ENCODE results near the gene NRXN3.

The NRXN3 gene

GRCh38 chr14:79246173-79246572 is 1076.0 kb downstream of the NRXN3 start:
- H3K36me3 Mint-ChIP-seq (ENCODE audit: low read depth), result no peaks in the 10 kb centered on the region
- TF ChIP-seq, protein P1, sequence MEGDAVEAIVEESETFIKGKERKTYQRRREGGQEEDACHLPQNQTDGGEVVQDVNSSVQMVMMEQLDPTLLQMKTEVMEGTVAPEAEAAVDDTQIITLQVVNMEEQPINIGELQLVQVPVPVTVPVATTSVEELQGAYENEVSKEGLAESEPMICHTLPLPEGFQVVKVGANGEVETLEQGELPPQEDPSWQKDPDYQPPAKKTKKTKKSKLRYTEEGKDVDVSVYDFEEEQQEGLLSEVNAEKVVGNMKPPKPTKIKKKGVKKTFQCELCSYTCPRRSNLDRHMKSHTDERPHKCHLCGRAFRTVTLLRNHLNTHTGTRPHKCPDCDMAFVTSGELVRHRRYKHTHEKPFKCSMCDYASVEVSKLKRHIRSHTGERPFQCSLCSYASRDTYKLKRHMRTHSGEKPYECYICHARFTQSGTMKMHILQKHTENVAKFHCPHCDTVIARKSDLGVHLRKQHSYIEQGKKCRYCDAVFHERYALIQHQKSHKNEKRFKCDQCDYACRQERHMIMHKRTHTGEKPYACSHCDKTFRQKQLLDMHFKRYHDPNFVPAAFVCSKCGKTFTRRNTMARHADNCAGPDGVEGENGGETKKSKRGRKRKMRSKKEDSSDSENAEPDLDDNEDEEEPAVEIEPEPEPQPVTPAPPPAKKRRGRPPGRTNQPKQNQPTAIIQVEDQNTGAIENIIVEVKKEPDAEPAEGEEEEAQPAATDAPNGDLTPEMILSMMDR (IDR thresholded peaks at IDR 0.05), result no peak
- no peak for DNase-seq
- H3K4me3 Mint-ChIP-seq, result no peak overlapping the region
- H3K9me3 Mint-ChIP-seq, result peaks cover 2% of the 10 kb centered on the region
- H3K4me1 Mint-ChIP-seq, result peaks cover 7% of the 10 kb centered on the region
- H3K27me3 Mint-ChIP-seq (ENCODE audit: low read depth, poor library complexity), result peaks cover 3% of the 10 kb centered on the region
- no peak overlapping the region for H3K27ac Mint-ChIP-seq

DNA sequence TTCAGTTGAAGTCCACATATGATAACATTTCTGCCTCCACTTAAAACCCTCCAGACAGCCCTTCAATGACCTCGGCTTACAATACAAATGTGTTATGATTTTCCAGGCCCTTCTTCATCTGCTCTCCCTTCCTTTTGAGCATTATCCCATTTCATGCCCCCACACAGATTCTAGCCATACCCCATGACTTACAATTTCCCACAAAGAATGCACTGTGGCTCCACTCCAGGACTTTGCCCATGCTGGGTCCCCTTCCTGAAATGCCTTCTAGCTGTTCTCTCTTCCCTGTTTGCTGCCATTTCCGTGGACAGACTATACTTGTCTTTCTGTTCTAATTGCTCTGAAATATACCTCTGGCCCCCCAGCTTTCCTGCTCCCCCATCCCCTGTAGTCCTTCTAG is 1078.0 kb downstream of the NRXN3 start:
- Mint-ChIP-seq H3K4me1 (no peaks in the 10 kb centered on the region), H3K36me3 (ENCODE audit: low read depth) (no peaks in the 10 kb centered on the region), H3K27me3 (ENCODE audit: low read depth, poor library complexity) (peaks cover 3% of the 10 kb centered on the region), H3K27ac (peak overlapping the region; percentile 18), H3K9me3 (no peaks in the 10 kb centered on the region), H3K4me3 (no peak overlapping the region)
- TF ChIP-seq, protein P1 (IDR thresholded peaks at IDR 0.05), result no peak
- no peak for DNase-seq

DNA sequence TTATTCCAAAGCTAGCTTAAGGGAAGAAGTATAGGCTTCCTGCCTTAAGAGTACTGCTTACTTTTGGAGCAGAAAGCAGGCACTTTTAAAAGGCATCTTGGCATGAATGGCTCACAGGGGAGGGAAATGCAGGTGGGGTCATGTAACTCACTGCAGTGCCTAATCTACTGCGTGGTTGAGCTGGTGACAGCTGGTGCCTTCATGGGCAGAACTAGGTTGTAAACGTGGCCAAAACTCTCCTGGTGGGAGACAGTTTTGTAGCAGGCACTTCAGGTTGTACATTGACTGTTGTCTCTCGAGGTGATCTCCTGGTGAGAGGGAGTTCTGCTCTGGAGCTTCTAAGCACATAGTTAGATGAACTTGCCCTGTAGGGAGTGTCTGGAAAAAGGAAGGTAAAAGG is 1078.6 kb downstream of the NRXN3 start:
- Mint-ChIP-seq H3K36me3 (ENCODE audit: low read depth) (no peaks in the 10 kb centered on the region), H3K27ac (no peak overlapping the region), H3K4me3 (no peak overlapping the region), H3K9me3 (no peaks in the 10 kb centered on the region), H3K27me3 (ENCODE audit: low read depth, poor library complexity) (peaks cover 3% of the 10 kb centered on the region), H3K4me1 (no peaks in the 10 kb centered on the region)
- TF ChIP-seq, protein P1 (IDR thresholded peaks at IDR 0.05), result no peak
- no peak for DNase-seq

DNA sequence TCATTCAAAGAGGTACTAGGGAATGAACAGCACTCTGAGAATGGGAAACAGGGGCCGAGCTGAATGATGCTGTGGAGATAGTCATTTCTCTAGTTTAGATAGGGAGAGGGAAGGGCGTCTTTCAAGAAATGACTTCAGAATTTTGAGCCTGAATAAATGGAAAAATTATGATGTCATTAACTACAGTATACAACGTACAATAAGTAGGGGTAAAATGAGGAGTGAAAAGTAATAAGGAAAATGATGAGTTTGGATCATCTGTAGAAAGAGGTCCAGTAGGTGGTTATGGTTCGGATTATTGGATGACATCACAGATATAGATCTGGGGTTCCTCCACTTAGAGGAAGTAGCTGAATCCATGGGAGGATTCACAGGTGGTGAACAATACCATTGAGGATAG is 1081.1 kb downstream of the NRXN3 start:
- Mint-ChIP-seq H3K27ac (no peak overlapping the region), H3K36me3 (ENCODE audit: low read depth) (no peaks in the 10 kb centered on the region), H3K27me3 (ENCODE audit: low read depth, poor library complexity) (no peaks in the 10 kb centered on the region), H3K9me3 (no peaks in the 10 kb centered on the region), H3K4me3 (no peak overlapping the region), H3K4me1 (peaks cover 5% of the 10 kb centered on the region)
- no peak for DNase-seq
- TF ChIP-seq, protein P1 (IDR thresholded peaks at IDR 0.05), result no peak

GRCh38 chr14:79253576-79253975 is 1083.4 kb downstream of the NRXN3 start:
- no peak overlapping the region for H3K4me3 Mint-ChIP-seq
- no peaks in the 10 kb centered on the region for H3K27me3 Mint-ChIP-seq (ENCODE audit: low read depth, poor library complexity)
- DNase-seq, result no peak
- no peak overlapping the region for H3K27ac Mint-ChIP-seq
- H3K4me1 Mint-ChIP-seq, result peaks cover 5% of the 10 kb centered on the region
- H3K9me3 Mint-ChIP-seq, result no peaks in the 10 kb centered on the region
- no peaks in the 10 kb centered on the region for H3K36me3 Mint-ChIP-seq (ENCODE audit: low read depth)
- TF ChIP-seq, protein P1 (IDR thresholded peaks at IDR 0.05), result no peak

- Mint-ChIP-seq H3K9me3 (no peaks in the 10 kb centered on the region), H3K27ac (no peak overlapping the region), H3K4me1 (peaks cover 5% of the 10 kb centered on the region), H3K27me3 (ENCODE audit: low read depth, poor library complexity) (no peaks in the 10 kb centered on the region), H3K36me3 (ENCODE audit: low read depth) (no peaks in the 10 kb centered on the region), H3K4me3 (no peak overlapping the region)
- TF ChIP-seq, protein P1 (IDR thresholded peaks at IDR 0.05), result no peak
- DNase-seq, result no peak
Observed at GRCh38 chr14:79254069-79254775, 1084.0 kb downstream of the NRXN3 start.

Data from nephron progenitor cell (in vitro differentiated cells).